ENCODE results near the gene ATXN7L3. TPM values are rescaled to one million over a fixed set of nuclear protein-coding genes. Genes with fewer than 3 reads are reported as not detected.
A peak's percentile ranks its signal among the peaks of the same experiment; 100 is the strongest.

Gene ATXN7L3
- total and polyA plus RNA-seq, 9 of the 15 experiments (the other 6 are each of a cell fraction or from before 2014, with no cell fraction given), result 0.62 to 66.1 (median 33.2) TPM

- TF ChIP-seq RNF219 (CRISPR knock-in tag; IDR thresholded peaks at IDR 0.05) (no peak), ZNF140 (CRISPR knock-in tag; IDR thresholded peaks at IDR 0.05) (no peak), NUFIP1 (IDR thresholded peaks at IDR 0.05; ENCODE audit: partially characterized antibody) (no peak), KDM5B (IDR thresholded peaks at IDR 0.05; ENCODE audit: insufficient replicate concordance, low read depth, low read length) (peak; percentile 48), CREM (IDR thresholded peaks at IDR 0.05; ENCODE audit: low read depth) (0 out of 2 replicates have a peak, but pooled peaks have one; percentile 37), YBX1 (IDR thresholded peaks at IDR 0.05) (no peak), ARHGAP35 (IDR thresholded peaks at IDR 0.05; ENCODE audit: partially characterized antibody) (no peak), ZNF184 (CRISPR knock-in tag; IDR thresholded peaks at IDR 0.05) (no peak), HMGXB4 (CRISPR knock-in tag; IDR thresholded peaks at IDR 0.05) (no peak), CHD2 (IDR thresholded peaks at IDR 0.05; ENCODE audit: low read depth, low read length) (no peak), ZNF384 (IDR thresholded peaks at IDR 0.05; ENCODE audit: low read depth, low read length) (peak; percentile 99), SMAD4 (CRISPR knock-in tag; conservative IDR thresholded peaks at IDR 0.05) (0 out of 2 replicates have a peak, but pooled peaks have one; percentile 0)
- TF ChIP-seq, protein P1, sequence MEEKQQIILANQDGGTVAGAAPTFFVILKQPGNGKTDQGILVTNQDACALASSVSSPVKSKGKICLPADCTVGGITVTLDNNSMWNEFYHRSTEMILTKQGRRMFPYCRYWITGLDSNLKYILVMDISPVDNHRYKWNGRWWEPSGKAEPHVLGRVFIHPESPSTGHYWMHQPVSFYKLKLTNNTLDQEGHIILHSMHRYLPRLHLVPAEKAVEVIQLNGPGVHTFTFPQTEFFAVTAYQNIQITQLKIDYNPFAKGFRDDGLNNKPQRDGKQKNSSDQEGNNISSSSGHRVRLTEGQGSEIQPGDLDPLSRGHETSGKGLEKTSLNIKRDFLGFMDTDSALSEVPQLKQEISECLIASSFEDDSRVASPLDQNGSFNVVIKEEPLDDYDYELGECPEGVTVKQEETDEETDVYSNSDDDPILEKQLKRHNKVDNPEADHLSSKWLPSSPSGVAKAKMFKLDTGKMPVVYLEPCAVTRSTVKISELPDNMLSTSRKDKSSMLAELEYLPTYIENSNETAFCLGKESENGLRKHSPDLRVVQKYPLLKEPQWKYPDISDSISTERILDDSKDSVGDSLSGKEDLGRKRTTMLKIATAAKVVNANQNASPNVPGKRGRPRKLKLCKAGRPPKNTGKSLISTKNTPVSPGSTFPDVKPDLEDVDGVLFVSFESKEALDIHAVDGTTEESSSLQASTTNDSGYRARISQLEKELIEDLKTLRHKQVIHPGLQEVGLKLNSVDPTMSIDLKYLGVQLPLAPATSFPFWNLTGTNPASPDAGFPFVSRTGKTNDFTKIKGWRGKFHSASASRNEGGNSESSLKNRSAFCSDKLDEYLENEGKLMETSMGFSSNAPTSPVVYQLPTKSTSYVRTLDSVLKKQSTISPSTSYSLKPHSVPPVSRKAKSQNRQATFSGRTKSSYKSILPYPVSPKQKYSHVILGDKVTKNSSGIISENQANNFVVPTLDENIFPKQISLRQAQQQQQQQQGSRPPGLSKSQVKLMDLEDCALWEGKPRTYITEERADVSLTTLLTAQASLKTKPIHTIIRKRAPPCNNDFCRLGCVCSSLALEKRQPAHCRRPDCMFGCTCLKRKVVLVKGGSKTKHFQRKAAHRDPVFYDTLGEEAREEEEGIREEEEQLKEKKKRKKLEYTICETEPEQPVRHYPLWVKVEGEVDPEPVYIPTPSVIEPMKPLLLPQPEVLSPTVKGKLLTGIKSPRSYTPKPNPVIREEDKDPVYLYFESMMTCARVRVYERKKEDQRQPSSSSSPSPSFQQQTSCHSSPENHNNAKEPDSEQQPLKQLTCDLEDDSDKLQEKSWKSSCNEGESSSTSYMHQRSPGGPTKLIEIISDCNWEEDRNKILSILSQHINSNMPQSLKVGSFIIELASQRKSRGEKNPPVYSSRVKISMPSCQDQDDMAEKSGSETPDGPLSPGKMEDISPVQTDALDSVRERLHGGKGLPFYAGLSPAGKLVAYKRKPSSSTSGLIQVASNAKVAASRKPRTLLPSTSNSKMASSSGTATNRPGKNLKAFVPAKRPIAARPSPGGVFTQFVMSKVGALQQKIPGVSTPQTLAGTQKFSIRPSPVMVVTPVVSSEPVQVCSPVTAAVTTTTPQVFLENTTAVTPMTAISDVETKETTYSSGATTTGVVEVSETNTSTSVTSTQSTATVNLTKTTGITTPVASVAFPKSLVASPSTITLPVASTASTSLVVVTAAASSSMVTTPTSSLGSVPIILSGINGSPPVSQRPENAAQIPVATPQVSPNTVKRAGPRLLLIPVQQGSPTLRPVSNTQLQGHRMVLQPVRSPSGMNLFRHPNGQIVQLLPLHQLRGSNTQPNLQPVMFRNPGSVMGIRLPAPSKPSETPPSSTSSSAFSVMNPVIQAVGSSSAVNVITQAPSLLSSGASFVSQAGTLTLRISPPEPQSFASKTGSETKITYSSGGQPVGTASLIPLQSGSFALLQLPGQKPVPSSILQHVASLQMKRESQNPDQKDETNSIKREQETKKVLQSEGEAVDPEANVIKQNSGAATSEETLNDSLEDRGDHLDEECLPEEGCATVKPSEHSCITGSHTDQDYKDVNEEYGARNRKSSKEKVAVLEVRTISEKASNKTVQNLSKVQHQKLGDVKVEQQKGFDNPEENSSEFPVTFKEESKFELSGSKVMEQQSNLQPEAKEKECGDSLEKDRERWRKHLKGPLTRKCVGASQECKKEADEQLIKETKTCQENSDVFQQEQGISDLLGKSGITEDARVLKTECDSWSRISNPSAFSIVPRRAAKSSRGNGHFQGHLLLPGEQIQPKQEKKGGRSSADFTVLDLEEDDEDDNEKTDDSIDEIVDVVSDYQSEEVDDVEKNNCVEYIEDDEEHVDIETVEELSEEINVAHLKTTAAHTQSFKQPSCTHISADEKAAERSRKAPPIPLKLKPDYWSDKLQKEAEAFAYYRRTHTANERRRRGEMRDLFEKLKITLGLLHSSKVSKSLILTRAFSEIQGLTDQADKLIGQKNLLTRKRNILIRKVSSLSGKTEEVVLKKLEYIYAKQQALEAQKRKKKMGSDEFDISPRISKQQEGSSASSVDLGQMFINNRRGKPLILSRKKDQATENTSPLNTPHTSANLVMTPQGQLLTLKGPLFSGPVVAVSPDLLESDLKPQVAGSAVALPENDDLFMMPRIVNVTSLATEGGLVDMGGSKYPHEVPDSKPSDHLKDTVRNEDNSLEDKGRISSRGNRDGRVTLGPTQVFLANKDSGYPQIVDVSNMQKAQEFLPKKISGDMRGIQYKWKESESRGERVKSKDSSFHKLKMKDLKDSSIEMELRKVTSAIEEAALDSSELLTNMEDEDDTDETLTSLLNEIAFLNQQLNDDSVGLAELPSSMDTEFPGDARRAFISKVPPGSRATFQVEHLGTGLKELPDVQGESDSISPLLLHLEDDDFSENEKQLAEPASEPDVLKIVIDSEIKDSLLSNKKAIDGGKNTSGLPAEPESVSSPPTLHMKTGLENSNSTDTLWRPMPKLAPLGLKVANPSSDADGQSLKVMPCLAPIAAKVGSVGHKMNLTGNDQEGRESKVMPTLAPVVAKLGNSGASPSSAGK (IDR thresholded peaks at IDR 0.05), result no peak
Measured at GRCh38 chr17:44218344-44219107, 18.8 kb upstream of the ATXN7L3 start (continued).

Data from K562 (cell line).